SK-N-SH treated with all-trans-retinoic acid at 6 μM for 48 hours (cell line): ENCODE measurements around the gene KLK1.
"Not testable (repeated sequence)": the region's sequence is repeated elsewhere in the genome, so short reads cannot be mapped to it uniquely, and the experiment has no call there.

Experiments used
- ISL1 ChIP-seq: fragments of 250-450 bp; sonication (Bioruptor Pico); IDR thresholded peaks from 2 replicates; pipeline ENCODE4 v2.1.2; 2022; ENCODE audit warnings: mild to moderate bottlenecking, moderate library complexity
- RARB ChIP-seq: fragments of 250-450 bp; sonication (Bioruptor Pico); IDR thresholded peaks from 2 replicates; pipeline ENCODE4 v1.8.0; 2021; ENCODE audit warnings: mild to moderate bottlenecking, moderate library complexity
- ZFP3 ChIP-seq: fragments of 250-450 bp; sonication (Bioruptor Pico); IDR thresholded peaks from 2 replicates; pipeline ENCODE4 v1.5.0; 2020; ENCODE audit warnings: mild to moderate bottlenecking, moderate library complexity

DNA sequence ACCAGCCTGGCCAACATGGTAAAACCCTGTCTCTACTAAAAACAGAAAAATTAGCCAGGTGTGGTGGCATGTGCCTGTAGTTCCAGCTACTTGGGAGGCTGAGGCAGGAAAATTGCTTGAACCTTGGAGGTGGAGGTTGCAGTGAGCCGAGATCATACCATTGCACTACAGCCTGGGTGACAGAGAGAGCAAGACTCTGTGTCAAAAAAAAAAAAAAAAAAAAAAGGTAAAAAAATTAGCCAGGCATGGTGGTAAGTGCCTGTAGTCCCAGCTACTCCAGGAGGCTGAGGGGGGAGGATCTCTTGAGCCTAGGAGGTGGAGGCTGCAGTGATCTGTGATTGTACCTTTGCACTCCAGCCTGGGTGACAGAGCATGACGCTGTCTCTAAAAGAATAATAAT lies 53.4 kb downstream of the KLK1 start, which contains the start of gene GPR32:
- TF ChIP-seq ZFP3 (CRISPR knock-in tag); ISL1; RARB (CRISPR knock-in tag): not testable (repeated sequence)
